K562 (cell line): ENCODE results near the gene PACSIN1.

Source experiments
- EP300 ChIP-seq: IDR thresholded peaks from 2 replicates; pipeline ENCODE4 v1.6.1; 2012; ENCODE audit warnings: low read length, improper control_type of control experiment
- KAT2B ChIP-seq: IDR thresholded peaks from one replicate; pipeline ENCODE4 v1.6.1; 2012; ENCODE audit warnings: low read depth, mild to moderate bottlenecking, control low read depth, inconsistent platforms, low read length, moderate library complexity
- KDM1A ChIP-seq, 2 experiments: fragments of 450-650 bp; IDR thresholded peaks; 2 replicates each; pipeline ENCODE4 v1.6.1; 2016; ENCODE audit warnings: mild to moderate bottlenecking in 2 of 2
- MAFG ChIP-seq: fragments of 450-650 bp; conservative IDR thresholded peaks from 2 replicates; pipeline ENCODE4 v1.6.1; 2016; ENCODE audit warnings: missing genetic modification characterization, missing compliant biosample characterization
- NFE2L1 ChIP-seq: fragments of 450-650 bp; IDR thresholded peaks from 2 replicates; pipeline ENCODE4 v1.6.1; 2016; ENCODE audit warnings: missing genetic modification characterization, low read depth, mild to moderate bottlenecking, missing compliant biosample characterization, moderate library complexity, borderline replicate concordance
- RFX7 ChIP-seq: fragments of 250-450 bp; sonication (Bioruptor Pico); IDR thresholded peaks from 2 replicates; pipeline ENCODE4 v1.5.1; 2021; ENCODE audit warnings: mild to moderate bottlenecking
- TAF7 ChIP-seq: fragments of 450-650 bp; IDR thresholded peaks from 2 replicates; pipeline ENCODE4 v1.6.1; 2016; ENCODE audit warnings: missing genetic modification characterization, missing compliant biosample characterization
- TF ChIP-seq, protein P1 (sequence below): fragments of 450-650 bp; IDR thresholded peaks from 2 replicates; pipeline ENCODE4 v1.6.1; 2016; ENCODE audit warnings: low read depth, mild to moderate bottlenecking, moderate library complexity
- TF ChIP-seq, protein P2 (sequence below), 3 experiments: IDR thresholded peaks in 2 of 3; conservative IDR thresholded peaks in 1 of 3; 2 replicates each; pipeline ENCODE4 v1.5.1; 2011 to 2012; ENCODE audit warnings: low read length in 3 of 3, mild to moderate bottlenecking in 3 of 3, control low read depth in 2 of 3, improper control_type of control experiment in 1 of 3, inconsistent platforms in 1 of 3, low read depth in 1 of 3, mixed read lengths in 1 of 3, moderate library complexity in 1 of 3; ENCODE audit not compliant: insufficient read depth in 2 of 3
- TF ChIP-seq, protein P3 (sequence below), 2 experiments: fragments of 450-650 bp; IDR thresholded peaks; 2 replicates each; pipeline ENCODE4 v1.6.1; 2016
- TF ChIP-seq, protein P4 (sequence below): sonication (generic); formaldehyde crosslinking; IDR thresholded peaks from 2 replicates; pipeline ENCODE4 v1.8.1; 2023; ENCODE audit warnings: mild to moderate bottlenecking, missing genetic modification reagents
- TF ChIP-seq, protein P5 (sequence below): conservative IDR thresholded peaks from 2 replicates; pipeline ENCODE4 v1.6.1; 2011; ENCODE audit warnings: low read depth, mild to moderate bottlenecking, low read length; ENCODE audit not compliant: control insufficient read depth
- TF ChIP-seq, protein P6 (sequence below): fragments of 250-450 bp; sonication (Bioruptor Pico); IDR thresholded peaks from 2 replicates; pipeline ENCODE4 v1.8.0; 2021; ENCODE audit warnings: moderate library complexity, mild to moderate bottlenecking, inconsistent platforms

DNA sequence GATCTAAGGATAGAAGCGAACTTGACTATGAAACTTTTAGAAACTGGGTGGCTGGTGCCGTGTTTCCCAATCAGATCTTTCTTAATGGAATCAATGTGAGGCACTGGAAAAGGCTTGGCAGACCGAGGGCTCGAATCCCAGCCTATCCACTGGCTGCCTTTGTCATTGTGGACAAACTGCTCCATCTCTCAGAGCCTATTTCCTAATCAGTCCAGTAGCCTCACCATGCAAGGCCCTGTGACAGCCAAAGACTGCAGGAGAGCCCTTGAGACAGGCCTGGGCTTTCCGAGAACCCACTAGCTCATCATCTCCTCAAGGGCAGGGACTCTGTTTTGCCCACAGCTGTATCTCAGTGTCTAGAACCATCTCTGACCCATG is 46.9 kb downstream of the PACSIN1 start:
- TF ChIP-seq, protein P1, sequence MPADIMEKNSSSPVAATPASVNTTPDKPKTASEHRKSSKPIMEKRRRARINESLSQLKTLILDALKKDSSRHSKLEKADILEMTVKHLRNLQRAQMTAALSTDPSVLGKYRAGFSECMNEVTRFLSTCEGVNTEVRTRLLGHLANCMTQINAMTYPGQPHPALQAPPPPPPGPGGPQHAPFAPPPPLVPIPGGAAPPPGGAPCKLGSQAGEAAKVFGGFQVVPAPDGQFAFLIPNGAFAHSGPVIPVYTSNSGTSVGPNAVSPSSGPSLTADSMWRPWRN, result no peak
- TF ChIP-seq, protein P2, sequence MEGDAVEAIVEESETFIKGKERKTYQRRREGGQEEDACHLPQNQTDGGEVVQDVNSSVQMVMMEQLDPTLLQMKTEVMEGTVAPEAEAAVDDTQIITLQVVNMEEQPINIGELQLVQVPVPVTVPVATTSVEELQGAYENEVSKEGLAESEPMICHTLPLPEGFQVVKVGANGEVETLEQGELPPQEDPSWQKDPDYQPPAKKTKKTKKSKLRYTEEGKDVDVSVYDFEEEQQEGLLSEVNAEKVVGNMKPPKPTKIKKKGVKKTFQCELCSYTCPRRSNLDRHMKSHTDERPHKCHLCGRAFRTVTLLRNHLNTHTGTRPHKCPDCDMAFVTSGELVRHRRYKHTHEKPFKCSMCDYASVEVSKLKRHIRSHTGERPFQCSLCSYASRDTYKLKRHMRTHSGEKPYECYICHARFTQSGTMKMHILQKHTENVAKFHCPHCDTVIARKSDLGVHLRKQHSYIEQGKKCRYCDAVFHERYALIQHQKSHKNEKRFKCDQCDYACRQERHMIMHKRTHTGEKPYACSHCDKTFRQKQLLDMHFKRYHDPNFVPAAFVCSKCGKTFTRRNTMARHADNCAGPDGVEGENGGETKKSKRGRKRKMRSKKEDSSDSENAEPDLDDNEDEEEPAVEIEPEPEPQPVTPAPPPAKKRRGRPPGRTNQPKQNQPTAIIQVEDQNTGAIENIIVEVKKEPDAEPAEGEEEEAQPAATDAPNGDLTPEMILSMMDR (IDR thresholded peaks at IDR 0.05 in 2 of 3, conservative IDR thresholded peaks at IDR 0.05 in 1 of 3; ENCODE audit: insufficient read depth in 2 of 3, low read depth in 1 of 3, low read length in 3 of 3), result no peak
- TF ChIP-seq, protein P3, sequence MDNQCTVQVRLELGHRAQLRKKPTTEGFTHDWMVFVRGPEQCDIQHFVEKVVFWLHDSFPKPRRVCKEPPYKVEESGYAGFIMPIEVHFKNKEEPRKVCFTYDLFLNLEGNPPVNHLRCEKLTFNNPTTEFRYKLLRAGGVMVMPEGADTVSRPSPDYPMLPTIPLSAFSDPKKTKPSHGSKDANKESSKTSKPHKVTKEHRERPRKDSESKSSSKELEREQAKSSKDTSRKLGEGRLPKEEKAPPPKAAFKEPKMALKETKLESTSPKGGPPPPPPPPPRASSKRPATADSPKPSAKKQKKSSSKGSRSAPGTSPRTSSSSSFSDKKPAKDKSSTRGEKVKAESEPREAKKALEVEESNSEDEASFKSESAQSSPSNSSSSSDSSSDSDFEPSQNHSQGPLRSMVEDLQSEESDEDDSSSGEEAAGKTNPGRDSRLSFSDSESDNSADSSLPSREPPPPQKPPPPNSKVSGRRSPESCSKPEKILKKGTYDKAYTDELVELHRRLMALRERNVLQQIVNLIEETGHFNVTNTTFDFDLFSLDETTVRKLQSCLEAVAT (IDR thresholded peaks at IDR 0.05), result no peak
- TF ChIP-seq TAF7 (tag), result no peak
- TF ChIP-seq, protein P4, sequence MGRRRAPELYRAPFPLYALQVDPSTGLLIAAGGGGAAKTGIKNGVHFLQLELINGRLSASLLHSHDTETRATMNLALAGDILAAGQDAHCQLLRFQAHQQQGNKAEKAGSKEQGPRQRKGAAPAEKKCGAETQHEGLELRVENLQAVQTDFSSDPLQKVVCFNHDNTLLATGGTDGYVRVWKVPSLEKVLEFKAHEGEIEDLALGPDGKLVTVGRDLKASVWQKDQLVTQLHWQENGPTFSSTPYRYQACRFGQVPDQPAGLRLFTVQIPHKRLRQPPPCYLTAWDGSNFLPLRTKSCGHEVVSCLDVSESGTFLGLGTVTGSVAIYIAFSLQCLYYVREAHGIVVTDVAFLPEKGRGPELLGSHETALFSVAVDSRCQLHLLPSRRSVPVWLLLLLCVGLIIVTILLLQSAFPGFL (CRISPR knock-in tag), result no peak
- no peak for TF ChIP-seq RFX7 (CRISPR knock-in tag)
- TF ChIP-seq KAT2B, result no peak
- TF ChIP-seq, protein P5, sequence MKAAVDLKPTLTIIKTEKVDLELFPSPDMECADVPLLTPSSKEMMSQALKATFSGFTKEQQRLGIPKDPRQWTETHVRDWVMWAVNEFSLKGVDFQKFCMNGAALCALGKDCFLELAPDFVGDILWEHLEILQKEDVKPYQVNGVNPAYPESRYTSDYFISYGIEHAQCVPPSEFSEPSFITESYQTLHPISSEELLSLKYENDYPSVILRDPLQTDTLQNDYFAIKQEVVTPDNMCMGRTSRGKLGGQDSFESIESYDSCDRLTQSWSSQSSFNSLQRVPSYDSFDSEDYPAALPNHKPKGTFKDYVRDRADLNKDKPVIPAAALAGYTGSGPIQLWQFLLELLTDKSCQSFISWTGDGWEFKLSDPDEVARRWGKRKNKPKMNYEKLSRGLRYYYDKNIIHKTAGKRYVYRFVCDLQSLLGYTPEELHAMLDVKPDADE, result no peak
- no peak for TF ChIP-seq EP300
- TF ChIP-seq KDM1A (IDR thresholded peaks at IDR 0.05), result no peak
- TF ChIP-seq NFE2L1 (tag), result no peak
- TF ChIP-seq, protein P6, sequence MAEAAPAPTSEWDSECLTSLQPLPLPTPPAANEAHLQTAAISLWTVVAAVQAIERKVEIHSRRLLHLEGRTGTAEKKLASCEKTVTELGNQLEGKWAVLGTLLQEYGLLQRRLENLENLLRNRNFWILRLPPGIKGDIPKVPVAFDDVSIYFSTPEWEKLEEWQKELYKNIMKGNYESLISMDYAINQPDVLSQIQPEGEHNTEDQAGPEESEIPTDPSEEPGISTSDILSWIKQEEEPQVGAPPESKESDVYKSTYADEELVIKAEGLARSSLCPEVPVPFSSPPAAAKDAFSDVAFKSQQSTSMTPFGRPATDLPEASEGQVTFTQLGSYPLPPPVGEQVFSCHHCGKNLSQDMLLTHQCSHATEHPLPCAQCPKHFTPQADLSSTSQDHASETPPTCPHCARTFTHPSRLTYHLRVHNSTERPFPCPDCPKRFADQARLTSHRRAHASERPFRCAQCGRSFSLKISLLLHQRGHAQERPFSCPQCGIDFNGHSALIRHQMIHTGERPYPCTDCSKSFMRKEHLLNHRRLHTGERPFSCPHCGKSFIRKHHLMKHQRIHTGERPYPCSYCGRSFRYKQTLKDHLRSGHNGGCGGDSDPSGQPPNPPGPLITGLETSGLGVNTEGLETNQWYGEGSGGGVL (CRISPR knock-in tag), result no peak
- TF ChIP-seq MAFG (tag), result no peak
